GM12872 (cell line): ENCODE measurements around the gene COX20.

Experiments
- CTCF ChIP-seq: IDR thresholded peaks from 3 replicates; pipeline ENCODE4 v1.5.1; 2011; ENCODE audit warnings: low read depth, mild to moderate bottlenecking, low read length, moderate library complexity; ENCODE audit not compliant: insufficient read depth

The COX20 gene

GRCh38 chr1:244796719-244797406 lies 38.6 kb upstream of the COX20 start:
- TF ChIP-seq CTCF = peak; percentile 77

GRCh38 chr1:244800821-244801220 lies 34.6 kb upstream of the COX20 start:
- TF ChIP-seq CTCF = no peak

- TF ChIP-seq CTCF = peak; percentile 62
These were observed 34.2 kb upstream of the COX20 start for GRCh38 chr1:244801246-244801645.

- no peak for TF ChIP-seq CTCF
These were observed 33.4 kb upstream of the COX20 start for GRCh38 chr1:244802041-244802440.

GRCh38 chr1:244802556-244803239 lies 32.8 kb upstream of the COX20 start:
- TF ChIP-seq CTCF = no peak

- no peak for TF ChIP-seq CTCF
These were observed 30.6 kb upstream of the COX20 start for GRCh38 chr1:244804841-244805240.

- TF ChIP-seq CTCF = no peak
These were observed 28.3 kb upstream of the COX20 start for GRCh38 chr1:244807138-244807537.
